ENCODE measurements around the gene UBXN11. TPM values are rescaled to one million over a fixed set of nuclear protein-coding genes. Genes with fewer than 3 reads are reported as not detected.
A peak's percentile ranks its signal among the peaks of the same experiment; 100 is the strongest.

The UBXN11 gene, protein sequence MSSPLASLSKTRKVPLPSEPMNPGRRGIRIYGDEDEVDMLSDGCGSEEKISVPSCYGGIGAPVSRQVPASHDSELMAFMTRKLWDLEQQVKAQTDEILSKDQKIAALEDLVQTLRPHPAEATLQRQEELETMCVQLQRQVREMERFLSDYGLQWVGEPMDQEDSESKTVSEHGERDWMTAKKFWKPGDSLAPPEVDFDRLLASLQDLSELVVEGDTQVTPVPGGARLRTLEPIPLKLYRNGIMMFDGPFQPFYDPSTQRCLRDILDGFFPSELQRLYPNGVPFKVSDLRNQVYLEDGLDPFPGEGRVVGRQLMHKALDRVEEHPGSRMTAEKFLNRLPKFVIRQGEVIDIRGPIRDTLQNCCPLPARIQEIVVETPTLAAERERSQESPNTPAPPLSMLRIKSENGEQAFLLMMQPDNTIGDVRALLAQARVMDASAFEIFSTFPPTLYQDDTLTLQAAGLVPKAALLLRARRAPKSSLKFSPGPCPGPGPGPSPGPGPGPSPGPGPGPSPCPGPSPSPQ
- total RNA-seq = 8.3 TPM
- long read RNA-seq, partial matches to known transcripts = 4 of 27 reads
- long read RNA-seq, other reads (novel, unspliced or antisense) = 13 of 27 reads

DNA sequence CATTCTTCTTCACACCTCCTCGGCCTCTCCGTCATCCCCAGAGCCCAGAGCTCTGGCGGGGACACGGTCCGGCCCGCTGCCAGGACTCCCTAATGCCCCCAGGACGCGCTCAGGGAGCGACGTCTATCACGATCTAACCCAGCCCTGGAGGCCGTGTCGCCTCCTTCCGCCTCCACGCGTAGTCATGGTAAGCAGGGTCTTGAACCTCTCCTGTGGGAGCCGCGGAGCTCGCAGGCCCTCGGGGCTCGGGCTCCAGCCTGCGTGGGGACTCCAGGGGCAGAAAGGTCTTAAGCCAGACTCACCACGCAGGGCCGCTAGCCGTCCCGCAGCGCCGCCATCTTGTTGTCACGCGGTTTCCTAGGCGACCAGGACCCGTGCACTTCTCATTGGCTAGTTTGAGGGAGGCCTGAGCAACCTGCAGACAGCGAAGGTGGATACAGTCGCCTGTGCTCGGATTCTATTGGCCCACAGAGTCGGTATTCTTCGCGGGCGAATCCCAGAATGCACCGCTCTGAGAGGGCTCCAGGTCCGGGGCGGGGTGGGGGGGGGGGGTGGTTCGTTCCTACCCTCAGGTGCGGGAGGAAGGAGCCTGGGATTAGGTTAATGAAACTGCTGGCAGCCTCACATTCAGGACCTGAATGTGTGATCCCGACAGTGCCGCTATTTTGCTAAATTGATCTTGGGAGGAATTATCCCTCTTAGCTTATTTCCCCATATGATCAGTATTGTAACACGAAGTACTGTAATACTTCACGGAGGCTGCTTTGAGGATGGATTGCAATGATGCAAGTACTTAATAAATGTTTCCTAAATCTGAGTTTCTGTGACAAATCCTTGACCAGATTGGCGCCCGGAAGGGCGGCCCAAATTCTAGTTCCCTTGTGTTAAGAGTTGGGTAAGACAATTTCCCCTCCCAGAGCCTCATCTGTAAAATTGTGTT, at the start of gene UBXN11:
Gene UBXN11 (minus strand): TSS at position 347 of the 940 bp plus-strand sequence. CDS start 3,753 bp downstream, outside the sequence.
- peak; percentile 96 for ATAC-seq (ENCODE audit: poor library complexity)
- intact Hi-C loops (cut with DNase I) = no loop called here
- peak; percentile 93 for DNase-seq

DNA sequence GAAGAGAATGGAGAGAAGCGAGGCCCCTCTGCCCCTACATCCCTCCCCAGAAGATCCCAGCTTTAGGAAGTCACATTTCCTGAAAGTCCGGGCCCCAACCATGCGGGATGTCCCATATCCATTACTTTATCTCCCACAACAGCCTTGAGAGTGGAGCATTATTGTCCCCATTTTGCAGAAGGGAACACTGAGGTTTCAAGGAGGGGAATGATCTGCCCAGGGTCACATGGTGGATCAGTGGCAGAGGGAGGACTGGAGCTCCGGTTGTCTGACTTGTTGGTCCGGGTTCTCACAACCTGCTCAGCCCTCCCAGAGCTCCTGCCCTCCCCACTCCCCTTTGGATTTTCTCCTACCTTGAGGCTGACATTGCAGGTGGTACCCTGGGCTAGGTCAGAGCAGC, 49.7 kb upstream of the UBXN11 start:
- ATAC-seq (ENCODE audit: poor library complexity) (no peak), DNase-seq (no peak)
- intact Hi-C loops (cut with DNase I) = no loop called here

DNA sequence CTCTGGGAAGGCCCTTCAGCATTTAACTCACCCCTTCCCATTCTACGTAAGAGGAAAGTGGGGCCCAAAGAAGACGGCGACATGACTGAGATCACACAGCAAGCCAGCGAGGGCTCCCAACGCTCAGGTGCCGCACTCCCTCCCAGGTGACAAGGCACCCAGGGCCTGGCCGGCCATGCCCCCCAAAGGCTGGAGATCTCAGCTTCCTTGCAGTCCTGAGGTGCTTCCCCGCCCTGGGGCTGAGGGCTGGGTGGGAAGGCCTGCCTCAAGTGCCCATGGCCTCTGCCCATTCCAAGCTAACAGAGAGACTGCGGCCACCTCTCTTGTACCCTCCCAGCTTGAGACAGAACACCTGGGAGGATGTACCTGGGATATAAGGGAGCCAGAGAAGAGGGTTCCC, 48.5 kb upstream of the UBXN11 start:
- intact Hi-C loops (cut with DNase I) = no loop called here
- DNase-seq = no peak
- no peak for ATAC-seq (ENCODE audit: poor library complexity)

DNA sequence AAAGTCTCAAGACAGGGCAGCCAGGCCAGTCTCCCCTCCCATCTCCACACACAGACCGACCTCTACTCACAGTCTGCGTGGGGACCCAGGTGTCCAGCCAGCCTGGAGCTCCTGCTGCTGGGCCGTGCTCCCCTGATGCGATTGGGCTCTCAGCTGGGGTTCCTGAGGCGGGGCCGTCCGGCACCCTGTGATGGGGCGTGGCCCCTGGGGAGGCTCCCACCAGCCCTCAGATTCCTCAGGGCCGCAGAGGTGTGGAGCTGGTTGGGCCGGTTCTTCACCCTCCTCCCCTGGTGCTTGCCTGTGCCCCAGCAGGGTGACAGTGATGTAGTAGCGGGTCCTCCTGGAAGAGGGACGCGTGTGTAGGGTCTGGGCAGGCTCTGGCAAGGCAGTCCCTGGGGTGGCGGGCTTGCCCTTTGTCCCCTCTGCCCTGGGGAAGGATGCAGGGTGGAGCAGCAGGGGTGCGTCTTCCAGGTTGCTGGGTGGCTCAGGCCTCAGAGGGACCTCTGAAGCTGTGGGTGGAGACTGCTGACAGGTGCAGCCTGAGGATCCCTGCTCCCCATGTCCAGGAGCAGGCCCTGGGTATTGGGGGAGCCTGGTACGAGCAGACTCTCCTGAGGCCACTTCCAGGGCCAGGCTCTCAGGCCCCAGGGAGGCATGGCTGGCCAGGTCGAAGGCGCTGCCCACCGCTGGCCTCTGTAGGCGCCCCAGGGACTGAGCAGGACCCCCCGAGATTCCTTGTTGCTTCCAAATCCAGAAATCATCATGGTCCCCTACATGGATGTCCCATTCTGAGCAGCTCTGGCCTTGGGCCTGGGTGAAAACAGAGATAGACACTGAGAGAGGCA, 47.8 kb upstream of the UBXN11 start, which contains the start of gene CRYBG2:
Gene CRYBG2 (minus strand): TSS at position 155 of the 845 bp plus-strand sequence. CDS start 7,473 bp downstream, outside the sequence.
- DNase-seq (no peak), ATAC-seq (ENCODE audit: poor library complexity) (no peak)
- intact Hi-C loops (cut with DNase I) = no loop called here

DNA sequence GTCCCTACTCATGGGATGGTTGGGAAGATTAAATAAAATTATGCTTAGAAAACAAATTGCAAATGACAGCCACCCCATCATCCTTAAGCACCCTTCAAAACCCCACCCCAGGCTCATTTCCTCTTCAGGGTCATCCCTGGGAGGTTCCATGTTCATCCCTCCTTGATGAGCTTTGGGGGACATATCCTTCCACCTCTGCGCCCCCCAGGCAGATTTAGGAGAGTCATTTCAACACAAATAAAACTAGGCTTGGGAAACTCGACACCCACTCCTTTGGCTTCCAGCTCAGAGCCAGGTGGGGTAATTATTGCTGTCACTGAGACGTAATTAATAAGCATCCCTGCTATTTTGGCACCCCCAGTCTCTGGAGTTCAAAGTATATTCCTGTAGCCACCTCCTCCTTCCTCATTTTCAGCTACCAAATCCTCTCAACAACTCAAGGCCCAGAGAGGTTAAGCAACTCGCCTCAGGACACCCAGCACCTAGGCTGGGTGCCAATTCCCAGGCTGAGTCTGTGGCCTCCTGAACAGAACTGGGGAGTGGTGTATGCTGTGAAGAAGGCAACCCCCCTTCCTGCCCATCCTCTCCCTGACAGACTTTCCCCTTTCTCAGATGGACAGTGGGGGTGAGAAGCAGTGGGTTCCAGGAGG, 46.9 kb upstream of the UBXN11 start:
- DNase-seq (no peak), ATAC-seq (ENCODE audit: poor library complexity) (no peak)
- intact Hi-C loops (cut with DNase I) = no loop called here

DNA sequence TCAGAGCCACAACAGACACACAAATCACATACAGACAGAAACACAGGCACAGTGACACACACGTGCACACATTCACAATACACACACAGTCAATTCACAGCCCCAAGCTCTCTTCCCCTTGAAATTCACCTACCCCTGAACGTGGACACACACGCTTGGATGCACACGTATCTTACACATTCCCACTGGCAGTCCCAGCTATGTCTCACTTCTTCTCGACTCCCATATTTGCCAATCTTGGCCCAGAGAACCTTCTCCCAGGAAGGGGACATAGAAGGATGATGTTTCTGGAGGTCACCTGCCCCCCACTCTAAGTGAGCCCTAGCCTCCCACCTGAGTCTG, 45.9 kb upstream of the UBXN11 start:
- DNase-seq (no peak), ATAC-seq (ENCODE audit: poor library complexity) (no peak)
- intact Hi-C loops (cut with DNase I) = no loop called here

DNA sequence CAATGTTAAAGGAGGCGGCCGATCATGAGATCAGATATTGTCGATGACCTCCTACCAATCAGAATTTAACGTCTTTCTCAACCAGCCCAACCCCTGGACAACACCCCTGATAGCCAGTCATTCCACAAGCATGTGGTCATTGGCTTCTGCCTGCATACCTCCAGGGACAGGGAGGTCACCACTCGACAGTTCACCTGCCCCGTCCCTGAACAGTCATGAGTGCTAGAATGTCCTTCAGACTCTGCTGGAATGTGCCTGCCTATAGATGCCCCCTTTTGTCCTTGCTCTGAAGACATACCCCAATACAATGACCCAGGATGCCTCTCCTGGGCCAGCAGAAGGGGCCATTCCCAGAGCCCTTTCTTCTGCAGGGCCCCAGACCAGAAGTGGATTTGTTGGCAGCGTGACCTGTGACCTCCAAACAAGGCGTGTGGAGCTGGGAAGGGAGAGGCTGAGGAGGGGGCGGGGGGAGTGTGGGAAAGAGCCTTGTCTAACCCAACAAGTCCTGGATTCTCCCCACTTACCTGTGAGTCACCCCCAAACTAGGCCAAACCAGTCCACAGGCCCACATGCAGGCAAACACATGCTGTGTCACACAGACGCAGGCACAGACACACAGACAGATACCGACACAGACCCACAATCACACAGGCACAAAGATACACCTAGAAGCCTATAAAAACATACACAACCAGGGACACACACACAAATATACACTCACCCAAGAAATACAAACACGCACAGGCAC, 45.3 kb upstream of the UBXN11 start:
- ATAC-seq (ENCODE audit: poor library complexity) = no peak
- intact Hi-C loops (cut with DNase I) = no loop called here

DNA sequence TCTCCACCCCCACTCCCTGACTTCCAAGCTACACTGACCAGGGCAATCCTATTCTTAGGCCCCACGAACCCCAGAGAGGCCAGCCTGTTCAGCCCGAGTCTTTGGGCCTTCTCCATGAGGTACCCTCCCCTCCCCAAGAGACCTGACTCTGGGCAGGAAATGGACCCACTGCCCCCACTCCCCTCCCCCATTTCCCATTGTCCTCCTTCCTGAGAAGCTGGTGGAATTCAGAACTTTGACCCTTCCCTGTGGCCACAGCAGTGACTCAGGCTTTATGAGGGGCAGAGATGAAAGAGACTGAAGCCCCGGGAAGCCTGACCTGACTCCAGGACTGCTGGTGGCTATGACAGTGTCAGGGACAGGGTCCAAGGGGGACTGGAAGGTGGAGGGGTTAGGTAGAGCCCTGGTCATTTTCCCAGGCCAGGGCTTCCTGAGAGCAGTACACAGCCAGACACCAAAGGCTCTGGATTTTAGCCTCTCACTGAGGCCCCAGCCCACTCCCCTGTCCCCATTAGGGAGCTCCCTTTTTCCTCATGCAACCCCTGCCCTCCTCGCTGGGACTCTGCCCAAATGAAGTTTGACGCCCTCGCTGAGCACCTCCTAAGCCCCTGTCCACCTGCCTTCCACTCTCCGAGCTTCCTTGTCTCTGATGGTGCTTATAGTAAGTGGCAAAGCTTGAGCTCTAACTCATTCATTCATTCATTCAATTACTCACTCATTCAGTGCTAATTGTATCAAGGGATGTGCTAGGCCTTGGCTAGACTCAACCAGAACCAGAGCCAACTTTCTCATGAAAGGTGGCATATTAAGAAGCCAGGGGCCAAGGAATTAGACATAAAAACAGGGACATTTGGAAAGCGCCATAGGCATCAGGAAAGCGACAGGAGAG, 44.5 kb upstream of the UBXN11 start:
- ATAC-seq (ENCODE audit: poor library complexity) = no peak
- intact Hi-C loops (cut with DNase I) = no loop called here
- no peak for DNase-seq

More for the DNA sequence above, 45.3 kb upstream of the UBXN11 start:
- no peak for DNase-seq

DNA sequence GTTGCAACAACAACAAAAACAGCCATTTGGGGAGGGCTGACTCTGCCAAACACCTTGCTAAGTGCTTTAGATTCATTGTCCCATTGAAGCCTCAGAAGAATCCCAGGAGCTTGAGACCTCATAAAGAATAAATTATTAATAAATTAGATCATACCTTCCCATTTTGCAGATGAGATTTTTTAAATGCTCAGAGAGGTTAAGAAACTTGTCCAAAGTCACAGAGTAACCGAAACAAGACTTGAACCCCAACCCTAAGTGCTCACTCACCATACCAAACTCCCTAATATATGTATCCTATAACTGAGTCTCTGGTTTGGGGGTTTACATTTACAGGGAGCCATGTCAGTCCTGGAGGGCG, 43.9 kb upstream of the UBXN11 start:
- intact Hi-C loops (cut with DNase I) = no loop called here
- ATAC-seq (ENCODE audit: poor library complexity) = no peak
- no peak for DNase-seq

DNA sequence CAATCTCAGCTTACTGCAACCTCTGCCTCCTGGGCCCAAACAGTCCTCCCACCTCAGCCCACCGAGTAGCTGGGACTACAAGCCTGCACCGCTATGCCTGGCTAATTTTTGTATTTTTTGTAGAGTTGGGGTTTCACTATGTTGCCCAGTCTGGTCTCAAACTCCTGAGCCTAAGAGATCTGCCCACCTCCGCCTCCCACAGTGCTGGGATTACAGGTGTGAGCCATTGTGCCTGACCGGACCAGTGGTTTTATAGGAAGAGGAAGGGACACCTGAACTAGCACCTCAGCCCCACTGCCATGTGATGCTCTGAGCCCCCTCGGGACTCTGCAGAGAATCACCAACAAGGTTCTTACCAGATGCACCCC, 43.4 kb upstream of the UBXN11 start:
- intact Hi-C loops (cut with DNase I) = no loop called here
- DNase-seq (no peak), ATAC-seq (ENCODE audit: poor library complexity) (no peak)

DNA sequence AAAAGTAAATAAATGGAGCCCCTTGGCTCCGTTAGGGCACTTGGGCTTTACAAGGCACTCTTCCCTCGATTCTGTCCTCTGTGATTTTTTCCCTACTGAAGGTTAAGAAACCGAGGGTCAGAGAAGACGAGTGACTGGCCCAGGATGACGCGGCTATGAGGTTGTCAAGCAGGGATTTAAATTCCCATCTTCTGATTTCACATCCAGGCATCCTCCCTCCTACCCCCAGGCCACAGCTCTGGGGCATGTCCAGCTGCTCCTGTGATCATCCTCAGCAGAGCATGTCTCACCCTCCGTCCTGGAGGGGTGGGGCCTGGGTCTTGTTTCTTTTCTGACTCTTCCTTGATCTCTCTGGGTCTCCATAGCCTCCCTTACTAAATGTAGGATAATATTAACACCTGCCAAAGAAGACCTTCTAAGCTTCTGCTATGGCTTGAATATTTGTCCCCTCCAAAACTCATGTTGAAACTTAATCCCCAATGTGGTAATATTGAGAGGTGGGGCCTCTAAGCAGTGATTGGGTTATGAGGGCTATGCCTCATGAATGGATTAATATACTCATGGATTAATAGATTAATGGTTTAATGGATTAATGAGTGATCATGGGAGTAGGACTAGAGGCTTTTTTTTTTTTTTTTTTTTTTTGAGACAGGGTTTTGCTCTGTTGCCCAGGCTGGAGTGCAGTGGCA, 42.9 kb upstream of the UBXN11 start:
- ATAC-seq (ENCODE audit: poor library complexity) (no peak), DNase-seq (no peak)
- intact Hi-C loops (cut with DNase I) = no loop called here

DNA sequence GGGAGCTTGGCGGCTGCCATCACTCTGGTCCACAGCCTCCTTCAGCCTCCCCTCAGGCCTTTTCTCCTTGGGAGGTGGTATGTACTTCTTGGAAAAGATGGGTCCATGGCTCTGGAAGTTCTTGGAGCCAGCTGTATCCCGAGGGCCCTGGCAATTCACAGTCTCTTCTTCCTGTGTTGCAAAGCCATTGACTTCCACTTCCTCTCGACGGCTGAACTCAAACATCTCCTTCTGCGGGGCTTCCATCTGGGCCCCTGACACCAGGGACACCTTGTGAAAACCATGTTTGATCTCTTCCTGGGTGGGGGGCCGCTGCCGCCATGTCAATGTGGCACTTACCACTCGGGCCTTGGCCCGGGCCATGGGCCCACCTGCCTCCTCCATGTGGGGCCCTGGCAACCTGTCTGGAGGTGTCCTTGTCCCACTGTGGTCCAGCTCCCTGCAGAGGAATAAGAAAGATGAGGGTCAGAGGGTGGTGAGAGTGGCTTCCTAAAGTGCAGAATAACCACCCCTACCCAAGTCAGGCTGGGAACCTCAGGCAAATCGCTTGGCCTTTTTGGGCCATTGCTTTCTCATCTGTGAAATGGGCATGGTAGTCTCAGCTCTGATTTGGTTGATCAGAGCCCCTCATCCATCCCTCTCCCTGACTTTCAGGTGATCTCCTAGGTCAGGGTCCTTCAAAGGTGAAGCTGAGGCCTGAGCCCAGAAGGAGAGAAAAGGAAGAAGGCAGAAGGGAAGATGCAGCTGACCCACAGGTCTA, 40.0 kb upstream of the UBXN11 start:
- ATAC-seq (ENCODE audit: poor library complexity) (no peak), DNase-seq (no peak)
- intact Hi-C loops (cut with DNase I) = no loop called here

DNA sequence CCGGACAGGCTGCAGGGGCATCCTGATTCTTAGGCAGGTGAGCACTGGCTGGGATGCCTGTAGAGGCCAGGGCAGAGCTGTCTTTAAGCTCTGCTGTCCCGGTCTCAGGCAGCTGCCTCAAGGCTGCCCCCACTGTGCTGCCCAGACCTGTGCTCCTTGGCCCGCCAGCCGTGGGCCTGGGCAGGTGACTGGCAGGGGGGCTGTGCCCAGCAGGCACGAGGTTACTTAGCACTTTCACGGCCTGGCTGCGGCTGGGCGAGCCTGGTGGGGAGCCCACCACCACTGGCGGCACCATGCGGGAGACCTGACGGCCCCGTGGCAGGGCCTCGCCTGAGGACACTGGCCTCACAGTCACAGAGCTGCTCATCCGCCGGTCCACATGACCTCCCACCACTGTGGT, 39.3 kb upstream of the UBXN11 start:
- DNase-seq (no peak), ATAC-seq (ENCODE audit: poor library complexity) (no peak)
- intact Hi-C loops (cut with DNase I) = no loop called here

DNA sequence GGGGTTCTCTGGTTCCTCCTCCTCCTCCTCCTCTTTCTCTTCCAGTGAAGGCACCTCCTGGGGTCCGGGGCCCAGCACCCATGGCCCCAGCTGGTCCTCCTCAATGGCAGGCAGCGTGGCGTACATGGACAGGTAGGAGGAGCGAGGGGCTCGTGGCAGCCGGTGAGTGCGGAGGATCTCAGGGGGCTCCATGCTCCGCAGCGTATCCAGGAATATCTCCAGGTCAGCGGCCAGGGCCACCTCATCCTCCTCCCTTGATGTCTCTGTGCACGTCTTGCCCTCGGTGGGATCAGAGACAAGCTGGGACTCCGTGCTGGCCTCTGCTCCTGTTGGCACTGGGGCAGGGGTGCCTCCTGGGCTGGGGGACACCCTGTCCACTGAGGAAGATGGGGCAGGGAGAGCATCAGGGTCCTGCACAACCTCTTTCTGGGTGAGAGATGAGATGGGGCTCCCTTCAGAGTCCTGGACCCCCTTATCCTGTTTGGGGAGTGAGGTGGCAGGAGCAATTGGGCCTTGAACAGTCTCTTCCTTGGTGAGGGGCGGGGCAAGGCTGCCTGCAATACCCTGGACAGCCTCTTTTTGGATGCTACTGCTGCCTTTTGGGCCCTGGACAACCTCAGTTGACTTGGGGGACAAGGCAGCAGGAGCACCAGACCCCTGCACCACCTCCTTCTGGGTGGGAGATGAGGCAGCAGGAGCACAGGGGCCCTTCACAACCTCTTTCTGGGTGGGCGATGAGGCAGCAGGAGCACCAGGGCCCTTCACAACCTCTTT, 37.9 kb upstream of the UBXN11 start:
- intact Hi-C loops (cut with DNase I) = no loop called here
- no peak for DNase-seq
- no peak for ATAC-seq (ENCODE audit: poor library complexity)

DNA sequence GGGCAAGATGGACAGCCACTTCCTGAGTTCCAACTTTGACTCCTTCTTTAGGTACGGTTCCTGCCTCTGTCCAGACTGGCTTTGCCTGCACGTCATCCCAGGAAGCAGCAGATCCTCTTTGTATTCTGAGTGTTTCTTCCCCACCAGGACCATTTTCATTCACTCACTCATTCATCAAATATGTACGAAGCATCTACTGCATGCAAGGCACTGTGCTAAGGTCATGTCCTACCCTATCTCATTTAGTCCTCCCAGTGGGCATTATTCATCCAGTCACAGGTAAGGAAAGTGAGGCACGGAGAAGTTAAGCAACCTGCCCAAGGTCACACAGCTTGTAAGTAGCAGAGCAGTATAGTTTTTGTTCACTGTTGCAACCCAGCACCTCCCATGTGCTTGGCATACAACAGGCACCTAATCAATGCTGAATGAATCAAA, 33.6 kb upstream of the UBXN11 start:
- intact Hi-C loops (cut with DNase I) = no loop called here
- DNase-seq = no peak
- no peak for ATAC-seq (ENCODE audit: poor library complexity)
